ENCODE data around the gene MYO1D.
"Not testable (repeated sequence)": the region's sequence is repeated elsewhere in the genome, so short reads cannot be mapped to it uniquely, and the experiment has no call there.

Gene MYO1D

GRCh38 chr17:32772453-32773025 is 104.4 kb downstream of the MYO1D start:
- DNase-seq, result no peak

- DNase-seq, result no peak
Measured at GRCh38 chr17:32771396-32771795, 105.5 kb downstream of the MYO1D start.

GRCh38 chr17:32769846-32770245 is 107.1 kb downstream of the MYO1D start:
- no peak for DNase-seq

DNA sequence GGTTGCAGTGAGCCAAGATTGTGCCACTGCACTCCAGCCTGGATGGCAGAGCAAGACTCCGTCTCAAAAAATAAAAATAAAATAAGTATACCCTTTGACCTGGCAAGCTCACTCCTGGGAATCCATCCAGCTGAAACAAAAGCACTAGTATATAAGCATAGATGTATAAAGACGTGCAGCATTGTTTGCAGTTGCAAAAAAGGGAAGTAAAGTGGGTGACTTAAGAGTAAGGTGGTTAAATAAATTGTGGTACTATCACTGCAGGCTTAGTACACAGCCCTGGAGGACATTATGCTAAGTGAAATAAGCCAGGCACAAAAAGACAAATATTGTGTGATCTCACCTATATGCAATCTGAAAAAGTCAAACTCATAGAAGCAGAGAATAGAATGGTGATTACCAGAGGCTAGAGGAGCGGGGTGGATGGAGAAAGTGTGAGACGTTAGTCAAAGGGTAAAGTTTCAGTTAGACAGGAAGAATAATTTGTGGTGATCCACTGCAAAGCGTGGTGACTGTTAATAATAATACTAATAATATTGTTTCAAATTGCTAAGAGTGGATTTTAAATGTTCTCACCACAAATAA is 113.0 kb downstream of the MYO1D start:
- no peak for DNase-seq

- DNase-seq, result no peak
Measured at GRCh38 chr17:32759476-32759875, 117.4 kb downstream of the MYO1D start.

DNA sequence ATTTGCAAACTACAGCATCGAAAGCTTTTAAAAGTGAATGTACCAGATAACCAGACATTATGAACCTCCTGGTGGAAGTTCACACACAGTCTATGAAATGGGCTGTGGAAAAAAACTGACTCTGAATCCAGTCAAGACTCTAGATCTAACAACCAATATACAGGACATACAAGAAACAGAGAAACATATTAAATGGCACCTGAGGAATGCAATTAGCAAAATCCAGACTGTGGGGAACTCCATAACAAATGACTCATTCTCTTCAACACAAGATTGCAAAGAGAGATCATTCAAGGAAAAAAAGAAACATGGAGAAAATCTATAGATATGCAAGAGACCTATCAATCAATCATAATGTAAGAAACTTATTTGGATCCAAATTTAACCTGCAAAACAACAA is 119.0 kb downstream of the MYO1D start:
- no peak for DNase-seq

GRCh38 chr17:32756696-32757095 is 120.2 kb downstream of the MYO1D start:
- no peak for DNase-seq

- no peak for DNase-seq
Measured at GRCh38 chr17:32755045-32755805, 121.7 kb downstream of the MYO1D start.

DNA sequence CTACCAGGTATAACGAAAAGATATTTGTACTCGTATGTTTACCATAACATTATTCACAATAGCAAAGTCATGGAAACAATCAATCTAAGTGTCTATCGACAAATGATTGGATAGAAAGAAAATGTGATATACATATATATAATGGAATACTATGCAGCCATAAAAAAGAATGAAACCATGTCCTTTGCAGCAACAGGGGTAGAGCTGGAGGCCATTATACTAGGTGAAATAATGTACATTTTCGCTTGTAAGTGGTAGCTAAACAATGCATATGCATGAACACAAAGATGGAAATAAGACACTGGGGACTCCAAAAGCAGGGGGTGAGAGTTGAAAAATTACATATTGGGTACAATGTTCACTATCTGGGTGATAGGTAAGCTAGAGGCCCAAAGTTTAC is 124.0 kb downstream of the MYO1D start:
- DNase-seq, result no peak

DNA sequence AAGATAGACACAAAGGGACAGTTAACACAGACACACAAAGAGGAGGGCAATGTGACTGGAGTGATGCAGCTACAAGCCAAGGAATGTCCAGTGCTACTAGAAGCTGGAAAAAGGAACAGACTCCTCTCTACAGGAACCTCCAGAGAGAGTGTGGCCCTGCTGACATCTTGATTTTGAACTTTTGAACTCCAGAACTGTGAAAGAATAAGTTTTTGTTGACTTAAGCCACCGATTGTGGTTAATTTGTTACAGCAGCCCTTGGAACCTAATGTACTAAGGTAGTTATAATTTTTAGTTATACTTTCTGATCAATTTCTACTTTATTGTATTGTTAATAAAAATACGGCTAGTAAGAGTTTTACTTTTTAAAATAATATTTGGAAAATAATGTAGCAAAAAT is 129.1 kb downstream of the MYO1D start:
- no peak for DNase-seq

DNA sequence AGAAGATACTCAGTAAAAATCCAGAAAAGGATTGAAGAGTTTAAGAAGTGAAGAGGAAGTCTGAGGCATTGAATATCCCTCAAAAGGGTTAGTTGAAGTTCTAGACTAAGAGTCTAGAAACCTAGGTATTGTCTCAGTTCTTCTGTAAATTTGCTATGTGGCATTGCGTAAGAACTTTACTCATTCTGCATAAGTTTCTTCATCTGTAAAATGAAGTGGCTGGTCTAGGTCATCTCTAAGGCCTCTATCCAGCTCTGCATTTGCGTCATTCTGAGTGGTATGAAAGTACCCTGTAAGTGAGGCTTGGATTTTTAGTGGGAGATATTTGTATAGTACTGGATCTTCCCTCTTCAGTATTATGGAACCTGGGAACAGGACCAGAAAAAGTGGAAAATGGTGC is 130.2 kb downstream of the MYO1D start:
- no peak for DNase-seq

DNA sequence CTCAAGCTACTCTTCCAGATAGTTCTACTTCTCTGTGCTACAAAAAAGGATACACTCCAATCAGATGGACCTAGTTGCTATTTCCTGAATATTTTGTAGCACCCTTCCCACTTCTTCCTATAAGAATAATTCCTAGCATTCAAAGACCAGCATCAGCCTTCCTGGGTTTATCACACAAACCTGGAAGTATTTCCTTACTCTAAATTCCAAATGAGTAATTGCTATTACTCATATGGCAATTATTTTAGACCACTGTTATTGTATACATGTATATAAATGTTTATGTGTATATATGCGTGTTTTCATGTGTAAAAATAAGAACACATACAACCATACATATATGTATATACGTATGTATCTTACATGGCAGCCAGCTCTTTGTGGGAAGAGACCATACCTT is 130.6 kb downstream of the MYO1D start:
- no peak for DNase-seq

- DNase-seq, result no peak
Measured at GRCh38 chr17:32742681-32743538, 134.0 kb downstream of the MYO1D start.

- DNase-seq, result no peak
Measured at GRCh38 chr17:32741381-32741780, 135.5 kb downstream of the MYO1D start.

GRCh38 chr17:32739722-32740121 is 137.2 kb downstream of the MYO1D start:
- no peak for DNase-seq

- not testable (repeated sequence) for DNase-seq
Measured at GRCh38 chr17:32739151-32739550, 137.8 kb downstream of the MYO1D start.

GRCh38 chr17:32733401-32733800 is 143.5 kb downstream of the MYO1D start:
- DNase-seq, result no peak

- no peak for DNase-seq
Measured at GRCh38 chr17:32732900-32733299, 144.0 kb downstream of the MYO1D start.

GRCh38 chr17:32732296-32732642 is 144.7 kb downstream of the MYO1D start:
- no peak for DNase-seq

- no peak for DNase-seq
Measured at GRCh38 chr17:32731556-32732295, 145.2 kb downstream of the MYO1D start.

DNA sequence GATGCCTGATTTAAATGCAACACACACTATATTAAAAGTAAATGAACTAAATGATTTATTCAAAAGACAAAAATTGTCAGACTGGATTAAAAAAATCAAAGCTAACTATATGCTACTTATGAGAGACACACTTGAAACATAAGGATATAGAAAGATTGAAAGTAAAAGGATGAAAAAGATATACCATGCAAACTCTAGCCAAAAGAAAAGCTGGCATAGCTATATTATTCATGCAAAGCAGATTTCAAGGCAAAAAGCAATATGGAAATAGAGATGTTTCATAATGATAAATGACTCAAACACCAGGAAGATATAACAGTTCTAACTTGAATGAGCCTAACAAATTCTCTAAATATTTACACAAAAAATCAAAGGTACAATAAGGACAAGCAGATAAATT is 149.2 kb downstream of the MYO1D start:
- no peak for DNase-seq

- no peak for DNase-seq
Measured at GRCh38 chr17:32725697-32726096, 151.2 kb downstream of the MYO1D start.

Data from activated CD8-positive, alpha-beta memory T cell treated with anti-CD3 and anti-CD28 coated beads, Interleukin-2, amount 50 U/mL, for 4 hours (primary cell).